GM18519 (cell line): ENCODE results near the gene CCDC28B.

Source experiments
- ATAC-seq: cut with Tn5 transposase; IDR thresholded peaks from one replicate; pipeline ENCODE4 v1.9.1; 2021; ENCODE audit warnings: mild to moderate bottlenecking, moderate library complexity; ENCODE audit not compliant: unreplicated experiment, low FRiP score

The CCDC28B gene

GRCh38 chr1:32220746-32221580 is 20.6 kb downstream of the CCDC28B start:
- ATAC-seq = no peak

DNA sequence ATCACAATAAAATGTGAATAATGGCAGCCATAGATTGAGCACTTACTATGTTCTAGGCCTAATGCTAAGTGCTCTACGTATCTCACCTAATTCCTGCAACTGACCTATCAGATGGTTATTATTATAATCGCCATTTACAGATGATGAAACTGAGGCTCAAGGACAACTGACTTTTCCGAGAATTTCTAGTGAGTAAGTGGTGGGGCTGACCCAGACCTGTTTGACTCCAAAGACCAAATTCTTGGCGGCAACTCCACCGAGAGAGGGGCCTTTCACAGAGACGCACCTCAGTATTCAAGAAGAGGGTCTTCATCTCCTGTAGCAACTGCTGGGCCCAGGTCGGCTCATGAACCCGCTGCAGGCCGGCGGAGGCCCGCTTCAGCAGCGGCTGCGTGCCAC is 21.2 kb downstream of the CCDC28B start:
- no peak for ATAC-seq

- peak; percentile 77 for ATAC-seq
These were observed 21.8 kb downstream of the CCDC28B start, which contains the start of the genes EIF3I and TMEM234 for GRCh38 chr1:32221980-32222755. EIF3I (plus strand) TSS chr1:32222407; CDS start chr1:32222442, 35 bp downstream. TMEM234 (minus strand) TSS chr1:32222353; CDS start chr1:32222322, 31 bp downstream.

- no peak for ATAC-seq
These were observed 23.3 kb downstream of the CCDC28B start for GRCh38 chr1:32223683-32224082.

DNA sequence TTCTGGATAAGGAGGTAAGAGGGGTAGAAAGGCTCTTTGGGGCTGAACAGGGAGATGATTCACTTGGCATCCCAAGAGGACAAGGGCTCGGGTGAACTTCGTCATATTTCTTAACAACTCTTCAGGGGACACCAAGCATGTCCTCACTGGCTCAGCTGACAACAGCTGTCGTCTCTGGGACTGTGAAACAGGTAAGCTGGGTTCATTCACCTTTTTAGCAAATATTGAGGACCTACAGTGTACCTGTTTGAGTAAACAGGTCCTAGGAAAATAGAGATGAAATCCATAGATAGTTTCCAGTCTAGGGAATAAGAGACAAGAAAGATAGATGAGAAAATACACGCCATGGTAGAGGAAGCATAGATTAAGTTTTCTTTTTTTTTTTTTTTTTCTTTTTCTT is 23.9 kb downstream of the CCDC28B start:
- ATAC-seq = no peak

DNA sequence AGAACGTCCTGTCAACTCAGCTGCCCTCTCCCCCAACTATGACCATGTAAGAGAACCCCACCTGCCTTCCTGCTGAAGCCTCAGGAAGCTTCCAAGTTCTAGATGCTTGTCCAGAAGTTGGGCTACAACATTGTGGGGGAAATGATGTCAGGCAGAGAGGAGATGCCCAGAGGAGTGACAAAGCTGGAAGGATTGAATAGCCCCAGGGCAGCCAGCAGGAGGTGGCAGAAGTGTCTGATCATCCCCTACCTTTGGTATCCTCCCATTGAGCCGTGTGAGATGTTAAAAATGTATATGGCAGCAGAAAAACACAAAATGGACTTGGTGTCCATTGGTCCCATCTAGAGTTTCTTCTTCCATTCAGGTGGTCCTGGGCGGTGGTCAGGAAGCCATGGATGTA is 28.4 kb downstream of the CCDC28B start:
- ATAC-seq = no peak

DNA sequence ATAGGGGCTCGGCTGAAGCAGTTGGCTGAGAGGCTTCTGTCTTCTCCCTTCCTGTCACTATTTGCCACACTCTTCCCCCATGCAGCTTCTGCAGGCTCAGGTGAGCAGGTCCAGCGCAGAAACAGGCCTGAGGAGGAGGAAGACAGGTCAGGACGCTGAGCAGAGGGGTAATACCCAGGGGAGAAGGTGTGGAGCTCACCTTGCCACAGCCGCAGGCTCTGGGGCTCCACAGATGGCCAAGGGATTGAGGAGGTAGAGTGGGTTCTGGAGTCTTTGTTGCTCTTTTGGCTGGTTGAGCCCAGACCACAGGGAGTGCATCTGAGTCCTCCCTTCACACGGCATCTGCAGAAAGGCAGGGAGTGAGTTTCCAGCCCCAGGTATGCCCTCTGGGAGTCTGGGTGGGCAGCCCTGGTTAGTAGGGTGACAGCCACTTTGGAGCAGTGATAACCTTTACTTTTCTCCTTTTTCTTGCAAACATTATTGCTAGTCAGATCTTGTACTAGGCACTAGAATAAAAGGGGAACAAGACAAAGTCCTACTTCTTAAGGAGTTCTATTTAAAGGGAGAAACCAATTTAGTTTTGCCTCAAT is 31.5 kb downstream of the CCDC28B start:
- no peak for ATAC-seq

GRCh38 chr1:32232558-32233304 is 32.3 kb downstream of the CCDC28B start:
- no peak for ATAC-seq

DNA sequence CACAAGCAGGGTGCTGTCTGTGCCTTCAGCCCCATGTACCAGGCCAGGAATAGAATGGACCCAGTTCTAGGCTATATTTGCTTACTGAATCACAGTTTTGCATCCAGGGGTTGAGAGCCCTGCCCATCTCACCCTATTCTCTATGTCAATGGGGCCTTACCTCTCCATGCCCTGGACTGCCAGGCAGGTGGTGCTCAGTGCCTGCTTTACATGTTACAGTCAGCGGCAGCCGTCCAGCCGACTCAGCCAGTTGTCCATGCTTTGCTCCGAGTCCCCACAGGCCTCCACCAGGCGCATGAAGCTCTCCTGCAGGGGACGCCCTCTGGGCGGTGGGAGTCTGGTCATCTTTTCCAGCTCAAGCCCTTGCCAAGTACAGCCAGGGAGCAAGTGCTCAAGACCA is 34.4 kb downstream of the CCDC28B start:
- no peak for ATAC-seq

DNA sequence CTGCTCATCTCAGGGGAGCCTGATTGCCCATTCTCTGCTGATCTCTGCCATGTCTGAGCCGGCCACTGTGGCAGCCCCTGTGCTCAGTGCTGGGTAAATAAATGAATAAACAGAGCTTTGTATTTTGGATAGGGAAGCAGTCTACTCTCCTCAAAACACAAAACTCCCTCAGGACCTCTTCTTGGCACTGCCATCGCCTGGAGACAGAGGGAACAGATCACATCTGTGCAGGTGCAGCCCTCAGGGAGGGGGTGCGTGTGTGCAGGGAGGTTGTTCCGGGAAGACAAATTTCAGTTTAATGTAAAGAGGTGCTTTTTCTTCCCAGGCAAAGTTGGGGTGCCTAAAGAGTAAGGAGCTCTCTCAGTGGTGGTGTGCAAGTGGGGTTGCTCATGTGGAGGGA is 38.9 kb downstream of the CCDC28B start:
- no peak for ATAC-seq

DNA sequence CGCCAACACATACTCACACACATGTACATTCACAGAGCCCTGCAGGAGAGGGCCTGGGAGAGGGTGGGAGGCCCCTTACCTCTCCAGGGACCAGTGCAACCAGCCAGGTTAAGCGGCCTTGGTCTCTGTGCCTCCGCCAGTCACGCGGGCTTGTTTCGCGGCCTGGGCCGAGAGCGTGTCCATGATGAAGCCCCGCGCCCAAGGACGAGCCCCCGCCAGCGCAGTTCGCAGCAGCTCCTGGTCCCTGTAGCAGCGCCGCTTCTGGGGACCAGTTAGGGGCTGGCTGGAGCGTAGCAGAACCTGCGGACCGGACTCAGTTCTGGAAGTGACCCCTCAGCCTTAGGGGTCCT is 39.4 kb downstream of the CCDC28B start:
- no peak for ATAC-seq

DNA sequence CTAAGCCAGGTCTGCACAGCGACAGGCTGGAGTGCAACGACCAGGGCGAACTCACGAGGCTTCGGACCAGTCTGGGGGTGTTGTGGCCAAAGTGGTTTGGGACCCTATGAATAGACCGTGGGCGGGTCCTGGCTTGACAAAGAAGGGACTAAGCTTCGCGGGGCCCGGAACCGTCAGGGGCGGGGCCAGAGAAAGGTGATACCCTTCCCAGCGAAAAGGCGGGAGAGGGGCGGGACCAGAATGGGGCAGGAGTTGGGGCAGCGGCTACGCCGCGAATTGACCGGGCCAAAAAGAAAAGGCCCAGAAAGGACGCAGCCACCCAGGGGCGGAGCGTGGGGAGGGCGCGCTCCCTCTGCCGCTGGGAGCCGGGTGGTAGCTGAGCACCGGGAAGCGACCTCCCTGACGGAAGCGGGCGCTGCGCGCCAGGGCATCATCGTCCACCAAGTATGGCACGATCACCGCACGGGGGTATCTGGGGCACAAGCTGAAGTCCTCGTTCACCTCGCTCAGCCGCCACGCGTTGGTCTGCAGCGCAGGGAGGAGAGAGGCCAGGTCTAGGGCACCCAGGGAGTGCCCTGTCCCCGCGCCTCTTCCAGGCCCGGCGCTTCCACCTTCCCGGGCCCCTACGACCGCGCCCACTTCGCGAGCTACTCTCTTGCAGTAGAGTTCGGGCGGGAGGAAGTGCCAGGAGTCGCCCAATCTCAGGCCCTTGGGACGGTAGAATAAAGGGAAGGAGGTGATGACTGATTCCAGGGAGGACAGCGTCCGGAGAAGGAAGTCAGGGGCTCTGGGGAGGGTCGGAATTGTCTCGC is 40.0 kb downstream of the CCDC28B start:
- ATAC-seq = no peak

- ATAC-seq = no peak
These were observed 40.8 kb downstream of the CCDC28B start for GRCh38 chr1:32241001-32241763.

- no peak for ATAC-seq
These were observed 42.0 kb downstream of the CCDC28B start for GRCh38 chr1:32242341-32242851.

DNA sequence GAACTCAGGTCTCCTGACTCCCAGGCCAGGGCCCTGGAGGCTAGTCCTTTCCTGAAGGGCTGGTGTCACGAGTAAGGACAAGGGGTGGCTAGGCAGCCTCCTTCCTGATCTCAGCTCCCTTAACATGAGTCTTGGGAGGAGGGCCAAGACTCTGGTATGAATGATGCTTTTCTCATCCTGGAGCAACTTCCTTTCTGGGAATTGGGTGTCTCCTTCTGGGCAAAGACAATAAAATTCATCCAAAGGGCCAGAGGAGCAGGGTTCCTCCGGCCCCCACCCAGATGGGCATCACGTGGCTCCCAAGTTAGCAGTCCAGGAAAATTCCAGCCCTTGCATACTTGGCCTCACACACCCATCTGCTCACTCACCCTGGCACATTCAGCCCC is 46.5 kb downstream of the CCDC28B start, which contains the start of gene FAM167B:
TSS of gene FAM167B (plus strand) at position 335 of the 386 bp plus-strand sequence. CDS start 200 bp downstream, outside the sequence.
- ATAC-seq = no peak

- ATAC-seq = no peak
These were observed 47.1 kb downstream of the CCDC28B start for GRCh38 chr1:32247452-32247851.

DNA sequence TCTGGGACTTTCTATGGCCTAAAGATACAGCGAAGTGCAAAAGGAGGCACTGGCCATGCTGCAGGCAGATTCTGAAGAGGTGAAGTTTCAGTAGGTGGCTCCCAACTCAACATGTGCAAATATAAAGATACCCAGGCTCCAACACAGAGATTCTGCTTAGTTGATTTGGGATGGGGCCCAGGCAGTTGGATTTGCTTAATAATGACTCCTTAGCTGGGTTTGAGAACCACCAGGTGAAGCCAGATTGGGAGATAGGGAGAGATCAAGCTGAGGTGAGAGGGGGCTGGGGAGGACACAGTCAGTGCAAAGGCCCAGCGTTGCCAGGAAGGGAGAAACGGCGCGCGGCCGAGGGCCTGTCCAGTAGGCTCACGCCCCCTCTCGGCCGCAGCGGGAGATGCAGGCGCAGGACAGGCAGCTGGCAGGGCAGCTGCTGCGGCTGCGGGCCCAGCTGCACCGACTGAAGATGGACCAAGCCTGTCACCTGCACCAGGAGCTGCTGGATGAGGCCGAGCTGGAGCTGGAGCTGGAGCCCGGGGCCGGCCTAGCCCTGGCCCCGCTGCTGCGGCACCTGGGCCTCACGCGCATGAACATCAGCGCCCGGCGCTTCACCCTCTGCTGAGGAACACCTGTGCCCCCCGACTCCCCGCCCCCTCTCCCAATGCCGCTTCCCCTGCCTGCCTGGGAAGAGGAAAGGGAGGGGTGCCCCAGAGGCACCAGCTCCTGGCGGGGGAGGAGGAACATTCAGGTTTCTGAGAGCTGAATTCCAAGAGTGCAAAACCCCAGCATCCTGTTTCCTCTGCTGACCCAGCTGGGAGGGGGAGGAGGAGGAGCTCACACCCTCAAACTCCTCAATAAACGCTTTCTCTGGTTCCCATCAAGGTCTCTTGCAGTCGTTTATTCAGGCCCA is 47.8 kb downstream of the CCDC28B start:
- ATAC-seq = no peak
